ENCODE measurements around the gene ELMO3.

Gene ELMO3

GRCh38 chr16:67216612-67217490 is 17.9 kb downstream of the ELMO3 start:
- Histone ChIP-seq H3K36me3 (no peaks in the 10 kb centered on the region), H3K27me3 (no peaks in the 10 kb centered on the region), H3K9me3 (replicated peaks in 1 of 11) (no peaks in the 10 kb centered on the region), H3K4me1 (peaks cover 38 to 64% (median 50%) of the 10 kb centered on the region in 10 experiments), H3K4me2 (peak overlapping the region; percentile 65 to 91 (median 79)), H4K20me1 (no peaks in the 10 kb centered on the region), H3K27ac (peak overlapping the region in 10 of 11 experiments; percentile 2 to 63 (median 51); a peak in 16 of 22 replicates), H3K9ac (peak overlapping the region in 6 of 11 experiments; percentile 21 to 55 (median 49); a peak in 10 of 22 replicates), H3K4me3 (no peak overlapping the region)
- TF ChIP-seq Cebpa-rat (IDR thresholded peaks at IDR 0.05) = no peak

- Histone ChIP-seq H3K4me2 (no peak overlapping the region), H3K9ac (no peak overlapping the region), H3K36me3 (peaks cover 10 to 13% (median 12%) of the 10 kb centered on the region in 11 experiments), H3K4me3 (no peak overlapping the region), H3K27ac (no peak overlapping the region), H3K27me3 (no peaks in the 10 kb centered on the region), H3K4me1 (peaks cover 31 to 53% (median 51%) of the 10 kb centered on the region in 10 experiments), H3K9me3 (replicated peaks in 1 of 11) (no peaks in the 10 kb centered on the region), H4K20me1 (peaks cover 0 to 19% (median 15%) of the 10 kb centered on the region in 11 experiments; a peak in 14 of 22 replicates)
- TF ChIP-seq Cebpa-rat (IDR thresholded peaks at IDR 0.05) = no peak
Measured at GRCh38 chr16:67223992-67224391, 25.1 kb downstream of the ELMO3 start.

DNA sequence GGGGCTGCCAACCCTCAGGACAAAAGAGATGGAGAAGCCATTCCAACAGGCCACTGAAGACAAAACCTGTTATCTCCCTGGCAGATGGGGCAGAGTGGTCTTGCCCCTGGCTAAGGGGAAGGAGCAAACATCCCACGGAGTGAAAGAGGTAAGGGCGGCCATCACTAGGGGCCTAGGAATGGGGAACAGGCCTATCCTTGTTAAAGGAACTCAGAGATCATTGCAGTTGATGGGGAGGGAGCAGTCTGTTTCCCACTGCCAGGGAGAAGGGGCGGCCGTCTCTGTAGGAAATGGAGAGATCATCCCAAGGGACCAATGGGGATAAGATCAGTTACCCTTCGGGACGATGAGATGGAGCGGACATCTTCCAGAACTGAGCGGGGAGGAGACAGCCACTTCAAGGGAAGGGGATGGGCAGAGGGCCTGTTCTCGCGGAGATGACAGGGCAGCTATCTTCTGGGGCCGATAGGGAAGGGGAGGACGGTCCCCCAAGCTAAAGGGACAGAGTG is 27.4 kb downstream of the ELMO3 start:
- Histone ChIP-seq H3K9ac (peak overlapping the region; percentile 78 to 96 (median 88)), H3K27me3 (no peaks in the 10 kb centered on the region), H3K9me3 (replicated peaks in 1 of 11) (no peaks in the 10 kb centered on the region), H3K4me2 (peak overlapping the region; percentile 78 to 99 (median 96)), H3K36me3 (peaks cover 33 to 36% (median 35%) of the 10 kb centered on the region in 11 experiments), H4K20me1 (peaks cover 0 to 42% (median 32%) of the 10 kb centered on the region in 11 experiments; a peak in 15 of 22 replicates), H3K4me3 (peak overlapping the region; percentile 81 to 100 (median 96)), H3K27ac (peak overlapping the region; percentile 61 to 88 (median 81)), H3K4me1 (peaks cover 27 to 37% (median 31%) of the 10 kb centered on the region in 10 experiments)
- TF ChIP-seq Cebpa-rat (IDR thresholded peaks at IDR 0.05) = no peak

- Histone ChIP-seq H3K27me3 (no peaks in the 10 kb centered on the region), H3K4me1 (peaks cover 27 to 33% (median 30%) of the 10 kb centered on the region in 10 experiments), H3K4me2 (peak within 1 kb of the TSS; percentile 94 to 99 (median 97)), H3K36me3 (peaks cover 40 to 42% (median 42%) of the 10 kb centered on the region in 11 experiments), H3K9ac (peak within 1 kb of the TSS; percentile 80 to 96 (median 88)), H4K20me1 (peaks cover 0 to 48% (median 38%) of the 10 kb centered on the region in 11 experiments; a peak in 15 of 22 replicates), H3K27ac (peak within 1 kb of the TSS; percentile 61 to 91 (median 81)), H3K9me3 (replicated peaks in 1 of 11) (no peaks in the 10 kb centered on the region), H3K4me3 (peak within 1 kb of the TSS; percentile 81 to 100 (median 96))
- no peak for TF ChIP-seq Cebpa-rat (IDR thresholded peaks at IDR 0.05)
Measured at GRCh38 chr16:67226804-67227566, 28.1 kb downstream of the ELMO3 start, which contains the start of gene TMEM208. Gene TMEM208 (plus strand): TSS chr16:67227130. CDS start chr16:67227219, 89 bp downstream.

DNA sequence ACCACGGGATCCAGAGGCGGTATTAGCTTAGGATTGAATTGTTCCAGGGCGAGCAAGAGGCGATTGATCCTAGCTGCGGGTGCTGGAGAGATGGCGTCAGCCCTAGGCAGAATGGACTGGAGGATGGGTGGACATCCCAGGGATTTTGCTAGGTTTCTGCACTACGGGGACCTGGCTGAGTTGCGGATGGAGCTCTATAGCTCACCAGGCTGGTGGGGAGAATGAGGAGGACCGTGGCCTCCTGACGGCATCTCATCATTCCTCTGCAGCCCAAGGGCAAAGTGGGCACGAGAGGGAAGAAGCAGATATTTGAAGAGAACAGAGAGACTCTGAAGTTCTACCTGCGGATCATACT is 28.6 kb downstream of the ELMO3 start:
- peak overlapping the region; percentile 81 to 100 (median 96) for H3K4me3 ChIP-seq
- peaks cover 43 to 48% (median 47%) of the 10 kb centered on the region in 11 experiments for H3K36me3 ChIP-seq
- peaks cover 27 to 33% (median 30%) of the 10 kb centered on the region in 10 experiments for H3K4me1 ChIP-seq
- H3K9me3 ChIP-seq (replicated peaks in 1 of 11) = no peaks in the 10 kb centered on the region
- peak overlapping the region; percentile 94 to 98 (median 96) for H3K4me2 ChIP-seq
- peaks cover 0 to 49% (median 38%) of the 10 kb centered on the region in 11 experiments; a peak in 15 of 22 replicates for H4K20me1 ChIP-seq
- TF ChIP-seq Cebpa-rat (IDR thresholded peaks at IDR 0.05) = no peak
- H3K27me3 ChIP-seq = no peaks in the 10 kb centered on the region
- H3K27ac ChIP-seq = peak overlapping the region; percentile 50 to 91 (median 81)
- H3K9ac ChIP-seq = peak overlapping the region; percentile 80 to 96 (median 88)

DNA sequence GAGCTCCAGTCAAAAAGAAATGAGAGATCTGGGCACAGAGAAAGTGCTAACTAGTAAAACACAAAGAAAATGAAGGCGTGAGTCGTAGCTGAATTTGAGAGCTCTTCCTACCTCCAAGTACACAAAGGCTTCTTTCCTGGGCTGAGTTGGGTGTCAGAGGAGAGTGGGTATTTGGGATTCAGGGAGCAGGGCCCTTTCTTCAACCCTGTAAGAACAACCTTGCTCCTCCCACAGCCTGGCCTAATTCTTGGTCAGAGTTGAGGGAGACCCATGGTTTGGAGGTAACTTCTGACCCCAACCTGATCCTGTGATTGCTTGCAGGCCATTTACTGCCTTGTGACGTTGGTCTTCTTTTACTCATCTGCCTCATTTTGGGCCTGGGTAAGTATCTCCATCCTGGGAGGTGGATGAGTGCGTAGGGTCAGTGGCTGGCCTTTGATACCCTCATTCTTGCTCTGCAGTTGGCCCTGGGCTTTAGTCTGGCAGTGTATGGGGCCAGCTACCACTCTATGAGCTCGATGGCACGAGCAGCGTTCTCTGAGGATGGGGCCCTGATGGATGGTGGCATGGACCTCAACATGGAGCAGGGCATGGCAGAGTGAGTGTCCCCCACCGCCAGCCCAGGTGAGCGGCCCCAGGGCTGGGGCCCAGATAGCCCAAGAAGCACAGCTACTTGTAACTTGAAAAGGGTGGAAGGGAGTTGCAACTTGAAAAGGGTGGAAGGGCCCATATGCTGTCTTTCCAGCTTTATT is 29.3 kb downstream of the ELMO3 start:
- no peak for TF ChIP-seq Cebpa-rat (IDR thresholded peaks at IDR 0.05)
- Histone ChIP-seq H3K27me3 (no peaks in the 10 kb centered on the region), H3K4me3 (peak overlapping the region; percentile 81 to 100 (median 96)), H3K9ac (peak overlapping the region; percentile 80 to 96 (median 88); a peak in 21 of 22 replicates), H4K20me1 (peaks cover 0 to 49% (median 38%) of the 10 kb centered on the region in 11 experiments; a peak in 15 of 22 replicates), H3K4me2 (peak overlapping the region; percentile 94 to 98 (median 96)), H3K9me3 (replicated peaks in 1 of 11) (no peaks in the 10 kb centered on the region), H3K4me1 (peaks cover 27 to 33% (median 30%) of the 10 kb centered on the region in 10 experiments), H3K36me3 (peaks cover 48 to 55% (median 53%) of the 10 kb centered on the region in 11 experiments), H3K27ac (peak overlapping the region in 8 of 11 experiments; percentile 76 to 91 (median 85); a peak in 12 of 22 replicates)

DNA sequence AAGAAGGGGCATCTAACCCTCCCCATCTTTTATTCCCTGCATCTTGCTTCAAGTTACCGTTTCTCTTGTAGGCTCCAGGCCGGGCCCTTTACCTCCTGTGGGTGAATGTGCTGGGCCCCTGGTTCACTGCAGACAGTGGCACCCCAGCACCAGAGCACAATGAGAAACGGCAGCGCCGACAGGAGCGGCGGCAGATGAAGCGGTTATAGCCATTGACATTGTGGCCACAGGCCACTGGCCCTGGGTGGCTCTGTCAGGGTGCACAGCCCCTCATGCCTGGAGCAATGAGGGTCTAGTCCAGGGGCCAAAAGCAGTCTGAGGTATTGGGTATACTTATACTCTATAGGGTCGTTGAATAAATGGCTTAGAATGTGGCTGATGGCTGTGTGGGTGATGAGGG is 30.0 kb downstream of the ELMO3 start:
- H3K4me2 ChIP-seq = peak overlapping the region in 4 of 11 experiments; percentile 94 to 98 (median 96); a peak in 5 of 22 replicates
- H3K9ac ChIP-seq = 0 out of 22 replicates have a peak overlapping the region, but pooled peaks of 3 of the 11 experiments have one; percentile 90 to 92 (median 91)
- TF ChIP-seq Cebpa-rat (IDR thresholded peaks at IDR 0.05) = no peak
- H3K4me3 ChIP-seq = 0 out of 20 replicates have a peak overlapping the region, but pooled peaks of 1 of the 10 experiments have one; percentile 96
- no peaks in the 10 kb centered on the region for H3K27me3 ChIP-seq
- peaks cover 26 to 33% (median 30%) of the 10 kb centered on the region in 10 experiments for H3K4me1 ChIP-seq
- peaks cover 53 to 60% (median 58%) of the 10 kb centered on the region in 11 experiments for H3K36me3 ChIP-seq
- no peaks in the 10 kb centered on the region for H3K9me3 ChIP-seq (replicated peaks in 1 of 11)
- no peak overlapping the region for H3K27ac ChIP-seq
- H4K20me1 ChIP-seq = peaks cover 0 to 49% (median 38%) of the 10 kb centered on the region in 11 experiments; a peak in 15 of 22 replicates
